CD8-positive, alpha-beta memory T cell (primary cell): ENCODE data around the gene ELAPOR2. TPM values are rescaled to one million over a fixed set of nuclear protein-coding genes. Genes with fewer than 3 reads are reported as not detected.

ENCODE experiments used
- CTCF ChIA-PET: fragments of 350-600 bp; sonication (Branson Sonifier 250); formaldehyde crosslinking; loops from one replicate; lab custom pipeline; 2021; ENCODE audit warnings: antibody characterized with exemption; lab: Charles Lee
- POLR2A ChIA-PET: fragments of 350-600 bp; sonication (Branson Sonifier 250); formaldehyde crosslinking; loops from one replicate; lab custom pipeline; 2021; ENCODE audit warnings: antibody characterized with exemption; lab: Charles Lee
- DNase-seq, 5 donors: peaks; one replicate each; pipeline versions ENCODE4 v3.0.0 to v3.0.0-alpha.2; 2020 to 2022; ENCODE audit warnings: mixed read lengths in 1 of 5
- H3K27ac ChIP-seq: one replicate; pipeline ENCODE4 v1.7.0; 2013; ENCODE audit warnings: low read depth, mild to moderate bottlenecking, low read length, moderate library complexity
- H3K27me3 ChIP-seq: 2 replicates; pipeline ENCODE4 v1.7.0; 2013; ENCODE audit warnings: low read length, mild to moderate bottlenecking; ENCODE audit not compliant: insufficient read depth, poor library complexity, severe bottlenecking
- H3K36me3 ChIP-seq: 2 replicates; pipeline ENCODE4 v1.7.0; 2013; ENCODE audit warnings: mild to moderate bottlenecking, low read length, moderate library complexity; ENCODE audit not compliant: insufficient read depth
- H3K4me1 ChIP-seq: 2 replicates; pipeline ENCODE4 v1.7.0; 2013; ENCODE audit warnings: mild to moderate bottlenecking, low read length, moderate library complexity; ENCODE audit not compliant: insufficient read depth
- H3K4me3 ChIP-seq: 2 replicates; pipeline ENCODE4 v1.7.0; 2013; ENCODE audit warnings: mild to moderate bottlenecking, low read length
- H3K9me3 ChIP-seq: 2 replicates; pipeline ENCODE4 v1.7.0; 2013; ENCODE audit warnings: mild to moderate bottlenecking, low read length
- H3K27ac Mint-ChIP-seq, 8 donors: one replicate each; pipeline ENCODE4 v1.8.0; 2020 to 2021; ENCODE audit warnings: mixed read lengths in 8 of 8, mild to moderate bottlenecking in 6 of 8, inconsistent platforms in 3 of 8, moderate library complexity in 3 of 8
- H3K27me3 Mint-ChIP-seq, 2 donors: one replicate each; pipeline ENCODE4 v1.8.0; 2020 to 2021; ENCODE audit warnings: mixed read lengths in 2 of 2, mild to moderate bottlenecking in 1 of 2, moderate library complexity in 1 of 2
- H3K36me3 Mint-ChIP-seq, 3 donors: one replicate each; pipeline ENCODE4 v1.8.0; 2020 to 2021; ENCODE audit warnings: mixed read lengths in 3 of 3, inconsistent platforms in 1 of 3, mild to moderate bottlenecking in 1 of 3
- H3K4me1 Mint-ChIP-seq, 3 donors: one replicate each; pipeline ENCODE4 v1.8.0; 2020 to 2021; ENCODE audit warnings: mixed read lengths in 3 of 3, inconsistent platforms in 1 of 3, mild to moderate bottlenecking in 1 of 3
- H3K4me3 Mint-ChIP-seq, 7 donors: one replicate each; pipeline ENCODE4 v1.8.0; 2020 to 2021; ENCODE audit warnings: mixed read lengths in 7 of 7, mild to moderate bottlenecking in 6 of 7, moderate library complexity in 4 of 7, inconsistent platforms in 2 of 7
- H3K9me3 Mint-ChIP-seq, 5 donors: one replicate each; pipeline ENCODE4 v1.8.0; 2020 to 2022; ENCODE audit warnings: mixed read lengths in 5 of 5, mild to moderate bottlenecking in 3 of 5, moderate library complexity in 2 of 5, inconsistent platforms in 1 of 5
- polyA plus RNA-seq: library from polyadenylated mRNA; unstranded; fragments of 300-500 nt; fragmentation: Illumina TruSeq; gene quantifications from one replicate; pipeline ENCODE4 v1.2.3, GENCODE V29; 2021
- total RNA-seq, 2 experiments: library from RNA; stranded (reverse); gene quantifications; one replicate each; pipeline ENCODE4 v1.2.3, GENCODE V29; 2021

The ELAPOR2 gene
- total and polyA plus RNA-seq, 3 experiments from 2014 or later: 2.4 to 4.5 (median 3.3) TPM

DNA sequence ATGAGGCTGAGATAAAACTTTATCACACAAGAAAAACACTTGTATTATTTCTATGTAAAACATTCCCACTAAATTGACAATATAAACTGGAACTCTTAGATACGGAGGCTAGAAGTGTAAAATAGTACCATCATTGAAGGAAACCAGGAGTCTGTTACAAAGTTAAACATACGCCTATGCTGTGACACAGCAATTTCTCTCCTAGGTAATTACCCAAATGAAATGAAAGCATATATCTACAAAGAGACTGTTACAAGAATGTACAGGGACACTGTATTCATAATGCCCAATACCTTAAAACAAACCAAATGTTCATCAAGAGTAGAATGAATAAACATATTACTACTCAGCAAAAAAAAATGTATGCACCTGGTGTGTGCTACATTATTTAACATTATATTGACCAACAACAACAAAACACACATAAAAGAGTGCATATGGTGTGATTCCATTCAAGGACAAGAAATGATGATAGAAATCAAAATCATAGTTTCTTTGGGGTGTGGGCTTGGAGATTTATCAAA is 33.2 kb upstream of the ELAPOR2 start:
- Mint-ChIP-seq H3K4me3 (no peak overlapping the region), H3K9me3 (peaks cover 0 to 4% (median 0%) of the 10 kb centered on the region in 5 donors), H3K27ac (no peak overlapping the region), H3K27me3 (peaks cover 6 to 34% of the 10 kb centered on the region in 2 donors), H3K36me3 (no peaks in the 10 kb centered on the region), H3K4me1 (no peaks in the 10 kb centered on the region)
- no peak for DNase-seq
- CTCF ChIA-PET: no interaction called here
- no peak overlapping the region for H3K4me3 ChIP-seq
- no peaks in the 10 kb centered on the region for H3K4me1 ChIP-seq
- no peaks in the 10 kb centered on the region for H3K9me3 ChIP-seq
- H3K27me3 ChIP-seq: peaks cover 4% of the 10 kb centered on the region
- no peak overlapping the region for H3K27ac ChIP-seq
- POLR2A ChIA-PET: no interaction called here
- H3K36me3 ChIP-seq: no peaks in the 10 kb centered on the region

DNA sequence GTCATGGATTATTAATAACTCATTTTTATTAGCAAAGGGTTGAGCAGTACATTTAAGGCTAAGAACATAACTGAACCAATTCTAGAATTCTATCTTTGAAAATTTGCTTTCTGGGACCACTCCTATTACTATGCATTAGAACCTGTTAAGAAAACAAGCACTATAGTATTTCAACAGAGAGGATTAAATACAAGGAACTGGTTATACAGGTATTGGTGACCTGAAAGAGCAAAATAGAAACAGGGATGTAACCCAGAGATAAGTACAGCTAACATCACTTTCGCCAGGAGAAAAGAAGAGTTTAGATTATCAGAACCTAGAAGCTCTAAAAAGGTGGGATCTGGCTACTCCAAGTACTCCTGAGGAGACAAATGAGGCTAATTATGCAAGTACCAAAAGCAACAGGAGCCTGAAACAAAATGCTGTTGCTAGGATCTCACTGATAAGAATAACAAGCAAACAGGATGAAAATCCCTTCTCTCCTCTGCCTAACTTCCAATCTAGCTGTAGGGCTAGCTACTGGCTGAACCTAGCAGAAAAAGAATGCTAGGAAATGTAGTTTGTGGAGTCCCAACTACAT is 32.1 kb upstream of the ELAPOR2 start:
- CTCF ChIA-PET: no interaction called here
- no peak overlapping the region for H3K4me3 Mint-ChIP-seq
- Histone ChIP-seq H3K36me3 (no peaks in the 10 kb centered on the region), H3K4me1 (no peaks in the 10 kb centered on the region), H3K9me3 (no peaks in the 10 kb centered on the region), H3K27me3 (peaks cover 4% of the 10 kb centered on the region), H3K4me3 (no peak overlapping the region), H3K27ac (no peak overlapping the region)
- H3K4me1 Mint-ChIP-seq: no peaks in the 10 kb centered on the region
- H3K27ac Mint-ChIP-seq: no peak overlapping the region
- no peak for DNase-seq
- peaks cover 6 to 39% of the 10 kb centered on the region in 2 donors for H3K27me3 Mint-ChIP-seq
- H3K9me3 Mint-ChIP-seq: peaks cover 0 to 4% (median 2%) of the 10 kb centered on the region in 5 donors
- POLR2A ChIA-PET: no interaction called here
- no peaks in the 10 kb centered on the region for H3K36me3 Mint-ChIP-seq

DNA sequence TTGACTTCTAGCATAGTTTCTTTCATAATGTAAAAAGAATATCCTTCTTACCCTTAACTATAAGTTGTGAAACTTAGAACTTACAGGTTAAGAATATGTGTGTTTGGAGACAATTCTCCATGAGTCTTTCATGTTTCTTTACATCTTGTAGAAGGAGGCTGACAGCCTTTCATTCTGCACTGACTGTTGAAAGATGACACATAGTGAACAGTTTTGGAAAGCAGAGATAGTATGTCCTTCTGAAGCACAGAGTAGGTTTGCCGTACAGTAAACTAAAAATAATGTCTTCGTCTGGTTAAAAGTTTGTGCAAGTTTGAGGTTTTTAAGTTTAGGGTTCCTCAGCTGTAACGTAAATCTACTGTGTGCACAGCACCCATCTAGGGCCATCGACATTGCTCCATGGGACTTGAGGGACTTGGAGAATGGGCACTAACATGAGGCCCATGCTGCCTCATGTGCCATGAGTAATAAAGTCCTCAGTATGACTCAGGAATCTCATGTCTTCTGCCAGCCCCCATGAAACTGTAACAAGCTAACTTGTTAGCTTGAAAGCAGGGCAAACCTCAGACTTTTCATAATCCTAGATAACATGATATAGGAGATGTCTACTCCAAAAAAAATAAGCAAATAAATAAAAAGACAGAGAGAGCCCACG is 24.5 kb upstream of the ELAPOR2 start:
- Mint-ChIP-seq H3K27me3 (peaks cover 2 to 14% of the 10 kb centered on the region in 2 donors), H3K4me3 (no peak overlapping the region), H3K4me1 (no peaks in the 10 kb centered on the region), H3K27ac (no peak overlapping the region), H3K9me3 (peaks cover 0 to 4% (median 1%) of the 10 kb centered on the region in 5 donors), H3K36me3 (no peaks in the 10 kb centered on the region)
- DNase-seq: no peak
- Histone ChIP-seq H3K4me3 (no peak overlapping the region), H3K27me3 (no peaks in the 10 kb centered on the region), H3K27ac (no peak overlapping the region), H3K4me1 (no peaks in the 10 kb centered on the region), H3K9me3 (no peaks in the 10 kb centered on the region), H3K36me3 (no peaks in the 10 kb centered on the region)
- POLR2A ChIA-PET: no interaction called here
- CTCF ChIA-PET: no interaction called here

DNA sequence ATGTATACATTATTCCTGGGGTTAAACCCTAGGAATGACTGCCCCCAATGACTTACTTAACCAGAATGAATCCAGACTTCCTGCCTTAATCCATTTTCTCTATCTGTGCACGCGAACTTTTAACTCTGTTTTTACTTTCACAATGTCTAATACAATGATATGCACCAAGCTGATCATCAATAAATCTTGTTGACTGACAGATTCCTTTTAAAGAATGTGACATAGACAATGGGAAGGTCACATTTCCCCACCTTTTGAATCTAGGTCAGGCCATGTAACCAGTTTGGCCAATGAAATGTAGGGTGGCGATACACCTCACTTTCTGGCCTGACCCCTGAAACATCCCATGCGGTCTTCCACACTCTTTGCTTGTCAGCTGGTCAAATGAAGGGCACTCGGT is 23.2 kb upstream of the ELAPOR2 start:
- H3K27me3 Mint-ChIP-seq: peaks cover 2 to 25% of the 10 kb centered on the region in 2 donors
- Histone ChIP-seq H3K27ac (no peak overlapping the region), H3K4me1 (no peaks in the 10 kb centered on the region), H3K27me3 (no peaks in the 10 kb centered on the region), H3K4me3 (no peak overlapping the region), H3K9me3 (no peaks in the 10 kb centered on the region), H3K36me3 (no peaks in the 10 kb centered on the region)
- H3K4me3 Mint-ChIP-seq: no peak overlapping the region
- no peak for DNase-seq
- H3K27ac Mint-ChIP-seq: no peak overlapping the region
- POLR2A ChIA-PET: no interaction called here
- H3K9me3 Mint-ChIP-seq: peaks cover 0 to 4% (median 0%) of the 10 kb centered on the region in 5 donors
- CTCF ChIA-PET: no interaction called here
- no peaks in the 10 kb centered on the region for H3K36me3 Mint-ChIP-seq
- H3K4me1 Mint-ChIP-seq: no peaks in the 10 kb centered on the region

DNA sequence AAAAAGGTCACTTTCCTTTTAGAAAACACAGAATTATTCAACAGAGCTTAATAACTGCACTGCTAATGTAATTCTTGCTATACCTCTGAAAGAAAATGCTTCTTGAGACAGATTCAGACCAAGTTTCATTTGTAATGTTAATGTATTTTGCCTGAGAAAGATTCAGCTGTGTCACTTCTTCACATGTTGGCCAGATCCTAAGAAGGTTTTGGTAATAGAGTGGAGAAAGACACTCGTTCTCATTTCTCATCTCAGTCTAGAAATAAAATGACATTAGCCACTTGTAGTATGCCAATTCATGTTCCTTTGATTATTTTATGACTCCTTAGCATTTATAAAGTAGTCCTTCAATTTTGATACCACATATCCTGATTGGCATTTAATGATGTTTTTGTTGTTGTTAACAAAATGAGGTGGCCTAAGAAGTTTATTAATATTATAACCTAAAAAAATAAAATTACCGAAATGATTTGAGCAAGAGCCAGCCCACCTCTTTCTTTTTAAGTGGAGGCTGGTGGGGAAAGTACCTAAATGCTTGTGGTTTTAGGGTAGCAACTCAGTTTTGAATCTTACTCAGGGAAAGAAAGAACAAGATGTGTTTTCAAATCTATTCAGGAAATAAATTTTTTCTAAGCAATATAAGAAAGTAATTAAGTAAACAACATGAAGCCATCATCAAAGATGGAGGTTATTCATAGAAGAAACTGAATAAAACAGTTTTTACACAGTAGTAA is 16.4 kb upstream of the ELAPOR2 start:
- H3K27me3 ChIP-seq: no peaks in the 10 kb centered on the region
- no peak overlapping the region for H3K27ac ChIP-seq
- no peak for DNase-seq
- H3K4me1 ChIP-seq: no peaks in the 10 kb centered on the region
- no peaks in the 10 kb centered on the region for H3K36me3 ChIP-seq
- H3K4me1 Mint-ChIP-seq: peaks cover 6 to 16% (median 14%) of the 10 kb centered on the region in 3 donors
- H3K4me3 ChIP-seq: no peak overlapping the region
- POLR2A ChIA-PET: no interaction called here
- H3K36me3 Mint-ChIP-seq: no peaks in the 10 kb centered on the region
- H3K4me3 Mint-ChIP-seq: no peak overlapping the region
- H3K27me3 Mint-ChIP-seq: peaks cover 1 to 36% of the 10 kb centered on the region in 2 donors
- H3K9me3 Mint-ChIP-seq: no peaks in the 10 kb centered on the region
- H3K27ac Mint-ChIP-seq: no peak overlapping the region
- no peaks in the 10 kb centered on the region for H3K9me3 ChIP-seq
- CTCF ChIA-PET: interaction anchor here (1.4 kb wide), 1 partner anchor 17 kb away, joined by 5 read pairs; the partner anchor contains the start of gene ELAPOR2

DNA sequence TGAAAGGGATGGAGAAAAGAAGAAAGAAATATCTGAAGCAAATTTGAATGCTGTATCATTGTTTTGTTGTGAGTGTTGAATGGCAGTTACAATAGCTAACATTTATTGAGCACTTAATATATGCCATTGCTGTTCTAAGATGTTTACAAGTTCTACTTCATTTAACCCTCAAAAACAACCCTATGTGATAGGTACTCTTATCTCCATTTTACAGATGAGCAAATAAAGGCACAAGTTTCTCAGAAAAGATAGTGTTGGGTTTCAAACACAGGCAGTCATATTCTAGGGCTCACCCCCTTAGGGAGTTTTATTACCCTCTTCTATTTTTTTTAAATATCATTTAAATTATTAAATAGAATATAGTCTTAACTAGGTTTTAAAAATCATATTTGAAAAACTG is 8.3 kb upstream of the ELAPOR2 start:
- Mint-ChIP-seq H3K27ac (no peak overlapping the region), H3K4me3 (no peak overlapping the region), H3K4me1 (no peaks in the 10 kb centered on the region), H3K27me3 (peaks cover 9 to 52% of the 10 kb centered on the region in 2 donors), H3K36me3 (no peaks in the 10 kb centered on the region), H3K9me3 (no peaks in the 10 kb centered on the region)
- CTCF ChIA-PET: no interaction called here
- no peak overlapping the region for H3K27ac ChIP-seq
- no peaks in the 10 kb centered on the region for H3K27me3 ChIP-seq
- no peaks in the 10 kb centered on the region for H3K4me1 ChIP-seq
- H3K4me3 ChIP-seq: no peak overlapping the region
- POLR2A ChIA-PET: no interaction called here
- no peaks in the 10 kb centered on the region for H3K36me3 ChIP-seq
- no peaks in the 10 kb centered on the region for H3K9me3 ChIP-seq
- no peak for DNase-seq

DNA sequence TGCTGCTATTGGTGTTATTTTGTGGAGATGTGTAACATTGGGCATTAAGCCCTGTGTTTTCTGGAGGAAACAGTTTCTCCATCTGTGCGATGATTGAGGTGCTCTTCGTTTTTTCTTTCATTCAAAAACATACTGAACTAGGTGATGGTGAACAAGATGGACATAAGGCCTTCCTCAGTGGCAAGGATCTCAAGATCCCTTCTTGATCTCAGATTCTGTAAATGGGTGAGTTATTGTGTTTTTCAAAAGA is 759 bp upstream of the ELAPOR2 start:
- Histone ChIP-seq H3K9me3 (no peaks in the 10 kb centered on the region), H3K4me1 (peaks cover 7% of the 10 kb centered on the region), H3K27ac (no peak overlapping the region), H3K36me3 (no peaks in the 10 kb centered on the region), H3K27me3 (no peaks in the 10 kb centered on the region), H3K4me3 (peak overlapping the region; percentile 46)
- Mint-ChIP-seq H3K27ac (peak overlapping the region in 7 of 8 donors; percentile 60 to 86 (median 76)), H3K4me1 (peaks cover 14 to 17% (median 17%) of the 10 kb centered on the region in 3 donors), H3K27me3 (peaks cover 0 to 13% of the 10 kb centered on the region in 2 donors), H3K36me3 (no peaks in the 10 kb centered on the region), H3K9me3 (no peaks in the 10 kb centered on the region), H3K4me3 (peak overlapping the region; percentile 81 to 92 (median 87))
- no peak for DNase-seq
- ChIA-PET CTCF (interaction anchor here (2.3 kb wide), 1 partner anchor 15 kb away, joined by 5 read pairs; no protein-coding TSS in a partner anchor), POLR2A (interaction anchor here (1.4 kb wide), 1 partner anchor 92 kb away, joined by 9 read pairs; the partner anchor contains the start of gene DMTF1)
